Activated CD8-positive, alpha-beta T cell treated with anti-CD3 and anti-CD28 coated beads for 36 hours (primary cell): ENCODE data around the gene PLOD1. TPM values are rescaled to one million over a fixed set of nuclear protein-coding genes. Genes with fewer than 3 reads are reported as not detected.
"Not testable (repeated sequence)": the region's sequence is repeated elsewhere in the genome, so short reads cannot be mapped to it uniquely, and the experiment has no call there.

ENCODE experiments used
- ATAC-seq: fragments of 200-7000 bp; cut with Tn5 transposase; one replicate; pipeline ENCODE4 v1.10.0; 2021; ENCODE audit warnings: mild to moderate bottlenecking, moderate library complexity
- CTCF ChIA-PET: fragments of 350-600 bp; sonication (Branson Sonifier 250); formaldehyde crosslinking; loops from one replicate; lab custom pipeline; 2021; ENCODE audit warnings: antibody characterized with exemption; lab: Charles Lee
- POLR2A ChIA-PET: fragments of 350-600 bp; sonication (Branson Sonifier 250); formaldehyde crosslinking; loops from one replicate; lab custom pipeline; 2021; ENCODE audit warnings: antibody characterized with exemption; lab: Charles Lee
- DNase-seq: peaks from one replicate; pipeline ENCODE4 v3.0.0-alpha.2; 2020
- H3K27ac Mint-ChIP-seq: one replicate; pipeline ENCODE4 v1.8.0; 2021; ENCODE audit warnings: mild to moderate bottlenecking, mixed read lengths
- H3K27me3 Mint-ChIP-seq: one replicate; pipeline ENCODE4 v1.8.0; 2021; ENCODE audit warnings: mixed read lengths
- H3K36me3 Mint-ChIP-seq: one replicate; pipeline ENCODE4 v1.8.0; 2021; ENCODE audit warnings: low read depth, mixed read lengths
- H3K4me1 Mint-ChIP-seq: one replicate; pipeline ENCODE4 v1.8.0; 2021; ENCODE audit warnings: low read depth, mixed read lengths
- H3K4me3 Mint-ChIP-seq: one replicate; pipeline ENCODE4 v1.8.0; 2021; ENCODE audit warnings: mild to moderate bottlenecking, moderate library complexity, mixed read lengths
- H3K9me3 Mint-ChIP-seq: one replicate; pipeline ENCODE4 v1.8.0; 2021; ENCODE audit warnings: mixed read lengths
- CTCF ChIP-seq: fragments of 200-600 bp; IDR thresholded peaks from one replicate; pipeline ENCODE4 v1.8.0; 2022; ENCODE audit warnings: antibody characterized with exemption, mild to moderate bottlenecking
- intact Hi-C: fragments of 100-400 bp; cut with micrococcal nuclease; formaldehyde crosslinking; loops from one replicate; pipeline ENCODE4 v1.10.0; 2022
- total RNA-seq, 2 experiments: library from RNA; stranded (reverse); gene quantifications; one replicate each; pipeline ENCODE4 v1.2.3, GENCODE V29; 2021

PLOD1 gene
- total RNA-seq, 2 experiments from 2014 or later: 21.5 to 22.0 TPM

GRCh38 chr1:11912000-11912399, 22.5 kb upstream of the PLOD1 start:
- no peak for TF ChIP-seq CTCF

GRCh38 chr1:11912482-11913216, 21.9 kb upstream of the PLOD1 start:
- peaks cover 11% of the 10 kb centered on the region for H3K4me1 Mint-ChIP-seq
- H3K9me3 Mint-ChIP-seq, H3K36me3 Mint-ChIP-seq, H3K27me3 Mint-ChIP-seq, intact Hi-C loops, ATAC-seq, DNase-seq, H3K4me3 Mint-ChIP-seq, CTCF ChIA-PET, H3K27ac Mint-ChIP-seq: not testable (repeated sequence)
- POLR2A ChIA-PET: interaction anchor here (1.0 to 7.1 kb wide), 2 partner anchors 9 to 18 kb away, joined by 3 to 395 read pairs; partner anchors contain the start of gene KIAA2013

More at GRCh38 chr1:11912000-11912399, 22.5 kb upstream of the PLOD1 start:
- CTCF ChIA-PET: no interaction called here
- ATAC-seq: no peak
- POLR2A ChIA-PET: interaction anchor here (1.0 to 7.1 kb wide), 3 partner anchors 9 to 70 kb away, joined by 3 to 395 read pairs (median 195); partner anchors contain the start of genes KIAA2013 and MFN2
- intact Hi-C loops: no loop called here
- no peak overlapping the region for H3K4me3 Mint-ChIP-seq
- H3K27ac Mint-ChIP-seq: no peak overlapping the region
- H3K9me3 Mint-ChIP-seq: no peaks in the 10 kb centered on the region
- peaks cover 14% of the 10 kb centered on the region for H3K4me1 Mint-ChIP-seq
- no peak for DNase-seq
- H3K36me3 Mint-ChIP-seq: peaks cover 2% of the 10 kb centered on the region
- peaks cover 6% of the 10 kb centered on the region for H3K27me3 Mint-ChIP-seq

- Mint-ChIP-seq H3K27ac (no peak overlapping the region), H3K27me3 (peaks cover 1% of the 10 kb centered on the region), H3K36me3 (peaks cover 2% of the 10 kb centered on the region), H3K4me3 (no peak overlapping the region), H3K9me3 (no peaks in the 10 kb centered on the region), H3K4me1 (peaks cover 8% of the 10 kb centered on the region)
- CTCF ChIA-PET: interaction anchor here (1.1 to 1.3 kb wide), 2 partner anchors 75 to 876 kb away, joined by 3 to 4 read pairs; no protein-coding TSS in a partner anchor
- ATAC-seq: no peak
- intact Hi-C loops: no loop called here
- TF ChIP-seq CTCF: no peak
- POLR2A ChIA-PET: interaction anchor here (1.0 to 7.1 kb wide), 2 partner anchors 8 to 134 kb away, joined by 3 to 395 read pairs; partner anchors contain the start of gene KIAA2013
- no peak for DNase-seq
Measured at GRCh38 chr1:11913291-11913690, 21.2 kb upstream of the PLOD1 start.

- ATAC-seq (no peak), DNase-seq (no peak)
- intact Hi-C loops: no loop called here
- no peak for TF ChIP-seq CTCF
- Mint-ChIP-seq H3K27me3 (peaks cover 1% of the 10 kb centered on the region), H3K27ac (no peak overlapping the region), H3K9me3 (no peaks in the 10 kb centered on the region), H3K4me3 (no peak overlapping the region), H3K36me3 (peaks cover 2% of the 10 kb centered on the region), H3K4me1 (peaks cover 5% of the 10 kb centered on the region)
- ChIA-PET POLR2A (interaction anchor here (1.0 to 7.1 kb wide), 2 partner anchors 7 to 133 kb away, joined by 3 to 395 read pairs; partner anchors contain the start of gene KIAA2013), CTCF (interaction anchor here (1.1 to 1.3 kb wide), 2 partner anchors 76 to 877 kb away, joined by 3 to 4 read pairs; no protein-coding TSS in a partner anchor)
Measured at GRCh38 chr1:11914024-11914423, 20.5 kb upstream of the PLOD1 start.

- Mint-ChIP-seq H3K4me1 (peaks cover 18% of the 10 kb centered on the region), H3K27ac (no peak overlapping the region), H3K36me3 (peaks cover 11% of the 10 kb centered on the region), H3K4me3 (no peak overlapping the region), H3K27me3 (no peaks in the 10 kb centered on the region), H3K9me3 (no peaks in the 10 kb centered on the region)
- DNase-seq: no peak
- TF ChIP-seq CTCF: no peak
- ATAC-seq: no peak
- intact Hi-C loops: no loop called here
- CTCF ChIA-PET: interaction anchor here (1.5 kb wide), 1 partner anchor 63 kb away, joined by 4 read pairs; no protein-coding TSS in a partner anchor
- POLR2A ChIA-PET: interaction anchor here (1.0 to 11.0 kb wide), 2 partner anchors 8 to 25 kb away, joined by 3 to 395 read pairs; no protein-coding TSS in a partner anchor
Measured at GRCh38 chr1:11918799-11919519, 15.6 kb upstream of the PLOD1 start.
